Ishikawa (cell line): ENCODE results near the gene ADD1.

Source experiments
- CREB1 ChIP-seq: IDR thresholded peaks from 2 replicates; pipeline ENCODE4 v1.6.1; 2012; ENCODE audit warnings: low read depth
- FOXM1 ChIP-seq: IDR thresholded peaks from 2 replicates; pipeline ENCODE4 v1.6.1; 2012; ENCODE audit warnings: low read depth, borderline replicate concordance
- YY1 ChIP-seq: IDR thresholded peaks from 2 replicates; pipeline ENCODE4 v1.6.1; 2012; ENCODE audit warnings: low read depth
- TF ChIP-seq, protein P1 (sequence below): IDR thresholded peaks from 2 replicates; pipeline ENCODE4 v1.6.1; 2012
- TF ChIP-seq, protein P2 (sequence below): IDR thresholded peaks from 2 replicates; pipeline ENCODE4 v1.6.1; 2012; ENCODE audit warnings: low read depth, mild to moderate bottlenecking

DNA sequence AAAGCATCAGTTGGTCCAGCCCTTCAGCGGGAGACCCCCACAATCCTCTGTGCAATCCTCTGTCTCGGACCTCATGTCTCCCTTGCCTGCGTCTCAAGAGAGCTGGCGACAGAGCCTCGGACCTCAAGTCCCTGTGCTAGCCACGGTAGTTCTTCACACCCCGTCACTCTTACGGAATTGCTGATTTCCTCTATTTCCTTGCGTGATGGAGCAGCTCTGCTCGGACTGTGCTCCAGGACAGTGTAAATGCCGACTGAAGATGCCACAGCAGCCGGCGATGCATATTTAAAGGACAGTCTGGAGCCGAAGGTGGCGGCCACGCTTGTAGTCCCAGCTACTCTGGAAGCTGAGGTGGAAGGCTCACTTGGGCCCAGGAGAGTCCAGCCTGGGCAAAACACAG lies 121.6 kb downstream of the ADD1 start:
- TF ChIP-seq YY1 (no peak), FOXM1 (no peak), CREB1 (no peak)
- TF ChIP-seq, protein P1, sequence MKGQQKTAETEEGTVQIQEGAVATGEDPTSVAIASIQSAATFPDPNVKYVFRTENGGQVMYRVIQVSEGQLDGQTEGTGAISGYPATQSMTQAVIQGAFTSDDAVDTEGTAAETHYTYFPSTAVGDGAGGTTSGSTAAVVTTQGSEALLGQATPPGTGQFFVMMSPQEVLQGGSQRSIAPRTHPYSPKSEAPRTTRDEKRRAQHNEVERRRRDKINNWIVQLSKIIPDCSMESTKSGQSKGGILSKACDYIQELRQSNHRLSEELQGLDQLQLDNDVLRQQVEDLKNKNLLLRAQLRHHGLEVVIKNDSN = no peak
- TF ChIP-seq, protein P2, sequence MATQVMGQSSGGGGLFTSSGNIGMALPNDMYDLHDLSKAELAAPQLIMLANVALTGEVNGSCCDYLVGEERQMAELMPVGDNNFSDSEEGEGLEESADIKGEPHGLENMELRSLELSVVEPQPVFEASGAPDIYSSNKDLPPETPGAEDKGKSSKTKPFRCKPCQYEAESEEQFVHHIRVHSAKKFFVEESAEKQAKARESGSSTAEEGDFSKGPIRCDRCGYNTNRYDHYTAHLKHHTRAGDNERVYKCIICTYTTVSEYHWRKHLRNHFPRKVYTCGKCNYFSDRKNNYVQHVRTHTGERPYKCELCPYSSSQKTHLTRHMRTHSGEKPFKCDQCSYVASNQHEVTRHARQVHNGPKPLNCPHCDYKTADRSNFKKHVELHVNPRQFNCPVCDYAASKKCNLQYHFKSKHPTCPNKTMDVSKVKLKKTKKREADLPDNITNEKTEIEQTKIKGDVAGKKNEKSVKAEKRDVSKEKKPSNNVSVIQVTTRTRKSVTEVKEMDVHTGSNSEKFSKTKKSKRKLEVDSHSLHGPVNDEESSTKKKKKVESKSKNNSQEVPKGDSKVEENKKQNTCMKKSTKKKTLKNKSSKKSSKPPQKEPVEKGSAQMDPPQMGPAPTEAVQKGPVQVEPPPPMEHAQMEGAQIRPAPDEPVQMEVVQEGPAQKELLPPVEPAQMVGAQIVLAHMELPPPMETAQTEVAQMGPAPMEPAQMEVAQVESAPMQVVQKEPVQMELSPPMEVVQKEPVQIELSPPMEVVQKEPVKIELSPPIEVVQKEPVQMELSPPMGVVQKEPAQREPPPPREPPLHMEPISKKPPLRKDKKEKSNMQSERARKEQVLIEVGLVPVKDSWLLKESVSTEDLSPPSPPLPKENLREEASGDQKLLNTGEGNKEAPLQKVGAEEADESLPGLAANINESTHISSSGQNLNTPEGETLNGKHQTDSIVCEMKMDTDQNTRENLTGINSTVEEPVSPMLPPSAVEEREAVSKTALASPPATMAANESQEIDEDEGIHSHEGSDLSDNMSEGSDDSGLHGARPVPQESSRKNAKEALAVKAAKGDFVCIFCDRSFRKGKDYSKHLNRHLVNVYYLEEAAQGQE = no peak
